Measurements from ENCODE around the gene ATP4A.

- TF ChIP-seq POLR2A (IDR thresholded peaks at IDR 0.05; ENCODE audit: low read depth, low read length) (no peak), POLR2AphosphoS5 (IDR thresholded peaks at IDR 0.05; ENCODE audit: low read depth, low read length) (no peak), TAF1 (IDR thresholded peaks at IDR 0.05; ENCODE audit: low read depth, low read length) (no peak), SPI1 (IDR thresholded peaks at IDR 0.05; ENCODE audit: low read depth, low read length) (no peak)
Observed at GRCh38 chr19:35533822-35534392, 29.6 kb downstream of the ATP4A start.
